SK-N-SH (cell line): Measurements from ENCODE around the gene HIPK2. TPM values are rescaled to one million over a fixed set of nuclear protein-coding genes. Genes with fewer than 3 reads are reported as not detected.

ENCODE experiments used
- CTCF ChIA-PET: fragments of 300-600, 350-600 bp; formaldehyde crosslinking; extraction: SDS; loops from one replicate; lab custom pipeline; 2021; lab: Yijun Ruan, JAX
- POLR2A ChIA-PET: fragments of 350-600 bp; sonication (Branson Sonifier 250); formaldehyde crosslinking; extraction: SDS; loops from one replicate; lab custom pipeline; 2020; ENCODE audit warnings: antibody characterized with exemption, inconsistent platforms; lab: Yijun Ruan, JAX
- DNase-seq: peaks from one replicate; pipeline ENCODE4 v3.0.0; 2012
- H2AFZ ChIP-seq: fragments of 200-600 bp; sonication (generic); 2 replicates; pipeline ENCODE4 v1.8.1; 2016; ENCODE audit warnings: antibody characterized with exemption, mild to moderate bottlenecking, low read depth
- H3F3A ChIP-seq: fragments of 200-600 bp; sonication (generic); replicated peaks from 2 replicates; pipeline ENCODE3; 2016; ENCODE audit warnings: antibody characterized with exemption, mild to moderate bottlenecking; ENCODE audit not compliant: insufficient read depth
- H3K27ac ChIP-seq, 2 experiments: fragments of 200-500 bp in 1 of 2; fragments of 200-600 bp in 1 of 2; sonication (Bioruptor generic) in 1 of 2; sonication (generic), shearing (Covaris generic) in 1 of 2; 2 replicates each; pipeline versions ENCODE4 v1.5.1 to v1.6.1; 2014 to 2016; ENCODE audit warnings: low read depth in 2 of 2, inconsistent platforms in 1 of 2, low read length in 1 of 2, mild to moderate bottlenecking in 1 of 2, mixed read lengths in 1 of 2
- H3K27me3 ChIP-seq: fragments of 200-600 bp; sonication (generic), shearing (Covaris generic); 2 replicates; pipeline ENCODE4 v1.6.1; 2016; ENCODE audit warnings: mixed run types; ENCODE audit not compliant: insufficient read depth
- H3K36me3 ChIP-seq, 2 experiments: fragments of 200-500 bp in 1 of 2; fragments of 200-600 bp in 1 of 2; sonication (Bioruptor generic) in 1 of 2; sonication (generic) in 1 of 2; replicated peaks in 1 of 2; 2 replicates each; pipeline versions ENCODE3 to v1.5.1; 2014 to 2016; ENCODE audit warnings: low read length in 1 of 2, mild to moderate bottlenecking in 1 of 2; ENCODE audit not compliant: insufficient read depth in 2 of 2, control insufficient read depth in 1 of 2
- H3K4me1 ChIP-seq, 2 experiments: fragments of 200-500 bp in 1 of 2; fragments of 200-600 bp in 1 of 2; sonication (Bioruptor generic) in 1 of 2; sonication (generic), shearing (Covaris generic) in 1 of 2; 2 replicates each; pipeline versions ENCODE4 v1.5.1 to v1.6.1; 2014 to 2016; ENCODE audit warnings: low read depth in 1 of 2, low read length in 1 of 2, mixed run types in 1 of 2; ENCODE audit not compliant: insufficient read depth in 2 of 2, control insufficient read depth in 1 of 2
- H3K4me2 ChIP-seq: fragments of 200-600 bp; sonication (generic), shearing (Covaris generic); 2 replicates; pipeline ENCODE4 v1.6.1; 2017; ENCODE audit warnings: mixed run types
- H3K4me3 ChIP-seq, 2 experiments: fragments of 200-500 bp in 1 of 2; fragments of 200-600 bp in 1 of 2; sonication (Bioruptor generic) in 1 of 2; sonication (generic), shearing (Covaris generic) in 1 of 2; 2 replicates each; pipeline versions ENCODE4 v1.5.1 to v1.8.1; 2014 to 2016; ENCODE audit warnings: low read depth in 2 of 2, inconsistent platforms in 1 of 2, low read length in 1 of 2, mild to moderate bottlenecking in 1 of 2, mixed read lengths in 1 of 2, moderate library complexity in 1 of 2
- H3K79me2 ChIP-seq: fragments of 200-600 bp; sonication (generic); 2 replicates; pipeline ENCODE4 v1.8.1; 2017; ENCODE audit warnings: mild to moderate bottlenecking; ENCODE audit not compliant: insufficient read depth
- H3K9ac ChIP-seq: fragments of 200-600 bp; sonication (generic); 2 replicates; pipeline ENCODE4 v1.6.1; 2017; ENCODE audit warnings: mixed run types
- H3K9me2 ChIP-seq: fragments of 200-600 bp; sonication (generic); 2 replicates; pipeline ENCODE4 v1.6.1; 2017; ENCODE audit warnings: mixed run types
- H3K9me3 ChIP-seq: fragments of 200-600 bp; sonication (generic); 2 replicates; pipeline ENCODE4 v1.6.1; 2017; ENCODE audit warnings: mixed run types, mild to moderate bottlenecking, moderate library complexity
- H4K20me1 ChIP-seq: fragments of 200-600 bp; sonication (generic); 2 replicates; pipeline ENCODE4 v1.6.1; 2017; ENCODE audit warnings: mild to moderate bottlenecking, mixed run types; ENCODE audit not compliant: insufficient read depth
- EP300 ChIP-seq, 2 experiments: IDR thresholded peaks; 2 replicates each; pipeline versions ENCODE4 v1.4.0 to v1.6.1; 2012; ENCODE audit warnings: borderline replicate concordance in 1 of 2, low read depth in 1 of 2, low read length in 1 of 2
- FOSL2 ChIP-seq: IDR thresholded peaks from 2 replicates; pipeline ENCODE4 v1.4.0; 2012; ENCODE audit warnings: low read depth, mild to moderate bottlenecking, moderate library complexity, borderline replicate concordance
- FOXJ3 ChIP-seq: sonication (generic); formaldehyde crosslinking; IDR thresholded peaks from 2 replicates; pipeline ENCODE4 v1.5.1; 2020; ENCODE audit warnings: mild to moderate bottlenecking, missing genetic modification reagents
- GATA2 ChIP-seq: sonication (generic); formaldehyde crosslinking; IDR thresholded peaks from 2 replicates; pipeline ENCODE4 v1.5.0; 2020; ENCODE audit warnings: mild to moderate bottlenecking, missing genetic modification reagents
- JUND ChIP-seq: IDR thresholded peaks from 2 replicates; pipeline ENCODE4 v1.4.0; 2012
- MEF2A ChIP-seq: IDR thresholded peaks from 2 replicates; pipeline ENCODE4 v1.4.0; 2012; ENCODE audit warnings: low read depth, borderline replicate concordance
- MXI1 ChIP-seq: IDR thresholded peaks from 2 replicates; pipeline ENCODE4 v1.6.1; 2012; ENCODE audit warnings: mild to moderate bottlenecking, low read depth, low read length, improper control_type of control experiment
- POLR2AphosphoS5 ChIP-seq: IDR thresholded peaks from 2 replicates; pipeline ENCODE4 v1.6.1; 2012; ENCODE audit warnings: low read depth, low read length
- RAD21 ChIP-seq: IDR thresholded peaks from 2 replicates; pipeline ENCODE4 v1.6.1; 2012; ENCODE audit warnings: mild to moderate bottlenecking, low read length
- RCOR1 ChIP-seq: fragments of 150-350 bp; IDR thresholded peaks from 2 replicates; pipeline ENCODE4 v1.6.1; 2017; ENCODE audit warnings: antibody characterized with exemption, low read length
- RFX5 ChIP-seq: IDR thresholded peaks from 2 replicates; pipeline ENCODE4 v1.6.1; 2012; ENCODE audit warnings: mild to moderate bottlenecking, improper control_type of control experiment, low read length
- RXRA ChIP-seq: IDR thresholded peaks from 2 replicates; pipeline ENCODE4 v1.4.0; 2012; ENCODE audit warnings: low read depth, mild to moderate bottlenecking, borderline replicate concordance
- SIN3A ChIP-seq: IDR thresholded peaks from 2 replicates; pipeline ENCODE4 v1.6.1; 2012; ENCODE audit warnings: low read depth, mild to moderate bottlenecking, low read length, moderate library complexity, borderline replicate concordance
- TEAD4 ChIP-seq: IDR thresholded peaks from 2 replicates; pipeline ENCODE4 v1.4.0; 2012; ENCODE audit warnings: mild to moderate bottlenecking, borderline replicate concordance; ENCODE audit not compliant: insufficient read depth
- YY1 ChIP-seq: IDR thresholded peaks from 2 replicates; pipeline ENCODE4 v1.4.0; 2012; ENCODE audit warnings: low read depth, mild to moderate bottlenecking
- whole genome bisulfite sequencing: methylation state at CpG from one replicate; pipeline ENCODE4 v1.1.6; 2017; ENCODE audit warnings: low lambda C conversion rate; 5-methylcytosine and 5-hydroxymethylcytosine counted together
- polyA plus RNA-seq, 3 experiments: library from polyadenylated mRNA; depleted of rRNA; stranded (reverse); fragments of >200 nt; gene quantifications; 2 replicates each; pipeline ENCODE4 v1.2.3, GENCODE V29; 2012
- TF ChIP-seq, protein P1 (sequence below): fragments of 150-350 bp; IDR thresholded peaks from 2 replicates; pipeline ENCODE4 v1.6.1; 2016; ENCODE audit warnings: mild to moderate bottlenecking, low read depth, low read length
- TF ChIP-seq, protein P2 (sequence below): IDR thresholded peaks from 2 replicates; pipeline ENCODE4 v1.4.0; 2012; ENCODE audit warnings: low read depth, borderline replicate concordance
- TF ChIP-seq, protein P3 (sequence below): IDR thresholded peaks from 2 replicates; pipeline ENCODE4 v1.4.0; 2012; ENCODE audit warnings: low read depth
- TF ChIP-seq, protein P4 (sequence below): fragments of 200-600 bp; sonication (generic); IDR thresholded peaks from 2 replicates; pipeline ENCODE4 v1.6.1; 2017; ENCODE audit warnings: antibody characterized with exemption, mild to moderate bottlenecking, moderate library complexity

HIPK2 gene
- polyA plus RNA-seq, 1 of the 3 experiments (the other 2 are of a cell fraction), result 14.2 TPM

DNA sequence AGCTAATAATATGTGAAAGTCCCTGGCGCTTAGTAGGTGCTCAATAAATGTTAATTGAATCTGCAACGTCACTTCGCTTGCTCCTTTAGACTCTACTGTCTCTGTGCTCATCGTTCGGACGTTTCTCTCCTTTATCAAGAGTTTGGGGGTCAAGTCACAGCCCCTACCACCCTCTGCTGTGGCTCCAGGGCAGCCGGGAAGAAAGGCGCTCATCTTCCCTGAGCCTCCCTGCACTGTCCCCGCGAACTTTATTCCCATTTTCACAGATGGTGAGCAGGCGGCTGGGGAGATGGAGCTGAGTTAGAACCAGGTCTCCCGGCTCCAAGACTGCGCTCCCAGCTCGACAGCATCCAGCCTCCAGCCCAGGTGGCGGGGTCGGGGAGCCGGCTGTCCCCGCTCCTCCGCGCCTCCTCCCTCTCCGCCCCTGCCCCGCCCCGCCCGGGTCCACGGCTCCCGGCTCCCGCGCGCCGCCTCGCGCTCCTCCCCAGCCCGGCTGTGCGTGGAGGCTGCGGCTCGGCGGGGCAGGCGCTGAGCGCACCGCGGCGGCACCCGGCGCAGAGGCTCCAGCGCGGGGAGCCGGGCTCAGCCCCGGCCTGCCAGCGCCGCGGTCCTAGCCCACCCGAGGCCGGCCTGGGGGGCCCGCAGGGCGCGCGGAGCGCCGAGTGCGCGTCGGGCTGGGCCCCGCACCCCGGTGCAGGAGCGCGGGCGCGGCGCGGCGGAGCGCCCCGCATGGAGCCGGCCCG is 254.4 kb downstream of the HIPK2 start, which contains the start of gene CLEC2L (continued):
- TF ChIP-seq, protein P1, sequence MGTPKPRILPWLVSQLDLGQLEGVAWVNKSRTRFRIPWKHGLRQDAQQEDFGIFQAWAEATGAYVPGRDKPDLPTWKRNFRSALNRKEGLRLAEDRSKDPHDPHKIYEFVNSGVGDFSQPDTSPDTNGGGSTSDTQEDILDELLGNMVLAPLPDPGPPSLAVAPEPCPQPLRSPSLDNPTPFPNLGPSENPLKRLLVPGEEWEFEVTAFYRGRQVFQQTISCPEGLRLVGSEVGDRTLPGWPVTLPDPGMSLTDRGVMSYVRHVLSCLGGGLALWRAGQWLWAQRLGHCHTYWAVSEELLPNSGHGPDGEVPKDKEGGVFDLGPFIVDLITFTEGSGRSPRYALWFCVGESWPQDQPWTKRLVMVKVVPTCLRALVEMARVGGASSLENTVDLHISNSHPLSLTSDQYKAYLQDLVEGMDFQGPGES, result no peak
- TF ChIP-seq, all 33 proteins: peak for 0

DNA sequence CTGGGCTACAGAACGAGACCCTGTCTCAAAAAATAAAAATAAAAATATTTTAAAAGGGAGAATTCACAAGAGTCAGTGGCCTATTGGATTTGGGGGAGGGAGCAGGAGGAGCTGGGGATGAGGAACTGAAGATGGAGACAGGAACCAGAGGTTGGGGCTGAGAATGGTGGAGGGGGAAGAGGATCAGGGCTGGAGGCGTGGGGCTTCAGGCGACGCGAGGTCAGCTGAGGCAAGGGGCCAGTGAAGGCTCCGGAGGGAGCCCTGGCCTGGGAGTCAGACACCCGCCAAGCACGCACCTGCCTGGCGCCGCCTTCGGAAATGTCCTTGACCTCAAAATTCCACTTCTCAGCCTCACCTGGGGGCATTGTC is 255.0 kb downstream of the HIPK2 start:
- DNase-seq, result peak; percentile 56
- H3K36me3 ChIP-seq, result no peaks in the 10 kb centered on the region
- TF ChIP-seq RFX5, result no peak
- TF ChIP-seq, protein P2, sequence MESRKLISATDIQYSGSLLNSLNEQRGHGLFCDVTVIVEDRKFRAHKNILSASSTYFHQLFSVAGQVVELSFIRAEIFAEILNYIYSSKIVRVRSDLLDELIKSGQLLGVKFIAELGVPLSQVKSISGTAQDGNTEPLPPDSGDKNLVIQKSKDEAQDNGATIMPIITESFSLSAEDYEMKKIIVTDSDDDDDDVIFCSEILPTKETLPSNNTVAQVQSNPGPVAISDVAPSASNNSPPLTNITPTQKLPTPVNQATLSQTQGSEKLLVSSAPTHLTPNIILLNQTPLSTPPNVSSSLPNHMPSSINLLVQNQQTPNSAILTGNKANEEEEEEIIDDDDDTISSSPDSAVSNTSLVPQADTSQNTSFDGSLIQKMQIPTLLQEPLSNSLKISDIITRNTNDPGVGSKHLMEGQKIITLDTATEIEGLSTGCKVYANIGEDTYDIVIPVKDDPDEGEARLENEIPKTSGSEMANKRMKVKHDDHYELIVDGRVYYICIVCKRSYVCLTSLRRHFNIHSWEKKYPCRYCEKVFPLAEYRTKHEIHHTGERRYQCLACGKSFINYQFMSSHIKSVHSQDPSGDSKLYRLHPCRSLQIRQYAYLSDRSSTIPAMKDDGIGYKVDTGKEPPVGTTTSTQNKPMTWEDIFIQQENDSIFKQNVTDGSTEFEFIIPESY, result no peak
- no peak for TF ChIP-seq TEAD4
- no peak for TF ChIP-seq EP300 (IDR thresholded peaks at IDR 0.05; ENCODE audit: borderline replicate concordance in 1 of 2, low read depth in 1 of 2, low read length in 1 of 2)
- no peak for TF ChIP-seq MEF2A
- TF ChIP-seq, protein P3, sequence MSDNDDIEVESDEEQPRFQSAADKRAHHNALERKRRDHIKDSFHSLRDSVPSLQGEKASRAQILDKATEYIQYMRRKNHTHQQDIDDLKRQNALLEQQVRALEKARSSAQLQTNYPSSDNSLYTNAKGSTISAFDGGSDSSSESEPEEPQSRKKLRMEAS, result no peak
- no peak for TF ChIP-seq YY1
- TF ChIP-seq JUND, result no peak
- TF ChIP-seq FOSL2, result no peak
- no peak for TF ChIP-seq RAD21
- TF ChIP-seq, protein P4, sequence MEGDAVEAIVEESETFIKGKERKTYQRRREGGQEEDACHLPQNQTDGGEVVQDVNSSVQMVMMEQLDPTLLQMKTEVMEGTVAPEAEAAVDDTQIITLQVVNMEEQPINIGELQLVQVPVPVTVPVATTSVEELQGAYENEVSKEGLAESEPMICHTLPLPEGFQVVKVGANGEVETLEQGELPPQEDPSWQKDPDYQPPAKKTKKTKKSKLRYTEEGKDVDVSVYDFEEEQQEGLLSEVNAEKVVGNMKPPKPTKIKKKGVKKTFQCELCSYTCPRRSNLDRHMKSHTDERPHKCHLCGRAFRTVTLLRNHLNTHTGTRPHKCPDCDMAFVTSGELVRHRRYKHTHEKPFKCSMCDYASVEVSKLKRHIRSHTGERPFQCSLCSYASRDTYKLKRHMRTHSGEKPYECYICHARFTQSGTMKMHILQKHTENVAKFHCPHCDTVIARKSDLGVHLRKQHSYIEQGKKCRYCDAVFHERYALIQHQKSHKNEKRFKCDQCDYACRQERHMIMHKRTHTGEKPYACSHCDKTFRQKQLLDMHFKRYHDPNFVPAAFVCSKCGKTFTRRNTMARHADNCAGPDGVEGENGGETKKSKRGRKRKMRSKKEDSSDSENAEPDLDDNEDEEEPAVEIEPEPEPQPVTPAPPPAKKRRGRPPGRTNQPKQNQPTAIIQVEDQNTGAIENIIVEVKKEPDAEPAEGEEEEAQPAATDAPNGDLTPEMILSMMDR, result no peak
- TF ChIP-seq MXI1, result no peak
- no peak for TF ChIP-seq SIN3A
- no peak for TF ChIP-seq RXRA
- TF ChIP-seq POLR2AphosphoS5, result no peak
- TF ChIP-seq FOXJ3 (CRISPR knock-in tag), result no peak
- TF ChIP-seq RCOR1, result no peak
- TF ChIP-seq GATA2 (CRISPR knock-in tag), result no peak
- TF ChIP-seq, all 33 proteins: peak for 0
- Histone ChIP-seq H4K20me1 (no peaks in the 10 kb centered on the region), H3K9me2 (no peaks in the 10 kb centered on the region), H3F3A (no peaks in the 10 kb centered on the region), H3K9ac (no peak overlapping the region), H3K27ac (no peak overlapping the region), H3K4me3 (peak overlapping the region; percentile 35 to 39; a peak in 2 of 4 replicates), H3K79me2 (no peaks in the 10 kb centered on the region), H3K4me2 (peak overlapping the region; percentile 70; the same call in 1 of the 2 replicates), H3K4me1 (peaks cover 5 to 7% of the 10 kb centered on the region in 2 experiments; a peak in 1 of 4 replicates), H3K9me3 (no peaks in the 10 kb centered on the region), H3K27me3 (peaks cover 47% of the 10 kb centered on the region), H2AFZ (no peak overlapping the region)
- CTCF ChIA-PET, result interaction anchor here (0.9 kb wide), 1 partner anchor 23 kb away, joined by 5 read pairs; no protein-coding TSS in a partner anchor
- POLR2A ChIA-PET, result no interaction called here
- WGBS, result 15% methylated on average over 11 of the region's 11 CpGs
